ENCODE data around the gene DDIT4.
"Not testable (repeated sequence)": the region's sequence is repeated elsewhere in the genome, so short reads cannot be mapped to it uniquely, and the experiment has no call there.

DDIT4 gene

GRCh38 chr10:72249176-72249862, 24.4 kb upstream of the DDIT4 start:
- not testable (repeated sequence) for DNase-seq

GRCh38 chr10:72250666-72251065, 23.1 kb upstream of the DDIT4 start:
- no peak for DNase-seq

- no peak for DNase-seq
Observed at GRCh38 chr10:72251635-72252034, 22.1 kb upstream of the DDIT4 start.

GRCh38 chr10:72252972-72253371, 20.8 kb upstream of the DDIT4 start:
- no peak for DNase-seq

- DNase-seq: no peak
Observed at GRCh38 chr10:72253578-72253977, 20.1 kb upstream of the DDIT4 start.

- DNase-seq: peak; percentile 54
Observed at GRCh38 chr10:72254813-72255568, 18.7 kb upstream of the DDIT4 start.

GRCh38 chr10:72255977-72256729, 17.6 kb upstream of the DDIT4 start:
- peak; percentile 18 for DNase-seq

- no peak for DNase-seq
Observed at GRCh38 chr10:72257051-72257892, 16.5 kb upstream of the DDIT4 start.

- no peak for DNase-seq
Observed at GRCh38 chr10:72258617-72259016, 15.1 kb upstream of the DDIT4 start.

- no peak for DNase-seq
Observed at GRCh38 chr10:72259491-72260238, 14.1 kb upstream of the DDIT4 start.

GRCh38 chr10:72260239-72260975, 13.3 kb upstream of the DDIT4 start:
- no peak for DNase-seq

- DNase-seq: peak; percentile 74
Observed at GRCh38 chr10:72260976-72261783, 12.5 kb upstream of the DDIT4 start.

GRCh38 chr10:72261784-72262404, 11.8 kb upstream of the DDIT4 start:
- no peak for DNase-seq

GRCh38 chr10:72263613-72264241, 10.0 kb upstream of the DDIT4 start:
- peak; percentile 90 for DNase-seq

- DNase-seq: no peak
Observed at GRCh38 chr10:72264536-72264935, 9.2 kb upstream of the DDIT4 start.

- no peak for DNase-seq
Observed at GRCh38 chr10:72265508-72265907, 8.2 kb upstream of the DDIT4 start.

- DNase-seq: no peak
Observed at GRCh38 chr10:72265990-72266865, 7.5 kb upstream of the DDIT4 start.

GRCh38 chr10:72267381-72267780, 6.3 kb upstream of the DDIT4 start:
- DNase-seq: no peak
